ENCODE data around the gene ALX3. TPM values are rescaled to one million over a fixed set of nuclear protein-coding genes. Genes with fewer than 3 reads are reported as not detected.
A peak's percentile ranks its signal among the peaks of the same experiment; 100 is the strongest.

Gene ALX3
- total RNA-seq, result under 1 TPM; 0.44 to 0.80 (median 0.66) TPM

GRCh38 chr1:110070671-110071242 lies at the start of gene ALX3:
Gene ALX3 (minus strand): TSS chr1:110070672. CDS start chr1:110070612, 60 bp downstream.
- Histone ChIP-seq H3K27me3 (peaks cover 26 to 57% of the 10 kb centered on the region in 2 donors), H3K4me1 (no peaks in the 10 kb centered on the region), H3K4me3 (peak within 1 kb of the TSS; percentile 21 to 59 (median 37)), H3K27ac (no peak within 1 kb of the TSS), H3K9me3 (peaks cover 0 to 9% of the 10 kb centered on the region in 2 donors), H3K36me3 (no peaks in the 10 kb centered on the region)
- DNase-seq (ENCODE audit: low spot score in 2 of 2), result no peak
- intact Hi-C loops (cut with DNase I; ENCODE audit: low total_unique reads), result no loop called here
- TF ChIP-seq POLR2AphosphoS5 (IDR thresholded peaks at IDR 0.05) (no peak), POLR2A (IDR thresholded peaks at IDR 0.05) (no peak), CTCF (IDR thresholded peaks at IDR 0.05) (no peak)

GRCh38 chr1:110119843-110120242 lies 49.4 kb upstream of the ALX3 start:
- intact Hi-C loops (cut with DNase I; ENCODE audit: low total_unique reads), result no loop called here
- no peak overlapping the region for H3K4me3 ChIP-seq
- DNase-seq (ENCODE audit: low spot score in 2 of 2), result peak in 1 of 2 donors; percentile 50
- H3K4me1 ChIP-seq, result no peaks in the 10 kb centered on the region
- TF ChIP-seq POLR2AphosphoS5 (IDR thresholded peaks at IDR 0.05) (no peak), CTCF (IDR thresholded peaks at IDR 0.05) (no peak)
- H3K27ac ChIP-seq, result no peak overlapping the region
- H3K27me3 ChIP-seq, result no peaks in the 10 kb centered on the region
- no peaks in the 10 kb centered on the region for H3K9me3 ChIP-seq
- H3K36me3 ChIP-seq, result no peaks in the 10 kb centered on the region

- Histone ChIP-seq H3K4me1 (no peaks in the 10 kb centered on the region), H3K27me3 (no peaks in the 10 kb centered on the region), H3K9me3 (no peaks in the 10 kb centered on the region), H3K36me3 (no peaks in the 10 kb centered on the region), H3K4me3 (no peak overlapping the region), H3K27ac (no peak overlapping the region)
- intact Hi-C loops (cut with DNase I; ENCODE audit: low total_unique reads), result no loop called here
- no peak for TF ChIP-seq POLR2A (IDR thresholded peaks at IDR 0.05)
- TF ChIP-seq CTCF (IDR thresholded peaks at IDR 0.05), result no peak
- no peak for TF ChIP-seq POLR2AphosphoS5 (IDR thresholded peaks at IDR 0.05)
- DNase-seq (ENCODE audit: low spot score in 2 of 2), result peak in 1 of 2 donors; percentile 17
These were observed 48.3 kb upstream of the ALX3 start for GRCh38 chr1:110118636-110119396.

- no peaks in the 10 kb centered on the region for H3K36me3 ChIP-seq
- H3K4me3 ChIP-seq, result no peak overlapping the region
- no peaks in the 10 kb centered on the region for H3K27me3 ChIP-seq
- TF ChIP-seq POLR2AphosphoS5 (IDR thresholded peaks at IDR 0.05) (no peak), POLR2A (IDR thresholded peaks at IDR 0.05) (no peak), CTCF (IDR thresholded peaks at IDR 0.05) (no peak)
- no peaks in the 10 kb centered on the region for H3K4me1 ChIP-seq
- intact Hi-C loops (cut with DNase I; ENCODE audit: low total_unique reads), result no loop called here
- H3K27ac ChIP-seq, result no peak overlapping the region
- no peaks in the 10 kb centered on the region for H3K9me3 ChIP-seq
- DNase-seq (ENCODE audit: low spot score in 2 of 2), result no peak
These were observed 44.3 kb upstream of the ALX3 start for GRCh38 chr1:110114784-110115183.

GRCh38 chr1:110114173-110114572 lies 43.7 kb upstream of the ALX3 start:
- DNase-seq (ENCODE audit: low spot score in 2 of 2), result no peak
- Histone ChIP-seq H3K4me3 (no peak overlapping the region), H3K4me1 (no peaks in the 10 kb centered on the region), H3K36me3 (no peaks in the 10 kb centered on the region), H3K27me3 (no peaks in the 10 kb centered on the region), H3K27ac (no peak overlapping the region), H3K9me3 (no peaks in the 10 kb centered on the region)
- no peak for TF ChIP-seq POLR2A (IDR thresholded peaks at IDR 0.05)
- no peak for TF ChIP-seq CTCF (IDR thresholded peaks at IDR 0.05)
- TF ChIP-seq POLR2AphosphoS5 (IDR thresholded peaks at IDR 0.05), result no peak
- intact Hi-C loops (cut with DNase I; ENCODE audit: low total_unique reads), result no loop called here
